ENCODE data around the gene CCDC142.

DNA sequence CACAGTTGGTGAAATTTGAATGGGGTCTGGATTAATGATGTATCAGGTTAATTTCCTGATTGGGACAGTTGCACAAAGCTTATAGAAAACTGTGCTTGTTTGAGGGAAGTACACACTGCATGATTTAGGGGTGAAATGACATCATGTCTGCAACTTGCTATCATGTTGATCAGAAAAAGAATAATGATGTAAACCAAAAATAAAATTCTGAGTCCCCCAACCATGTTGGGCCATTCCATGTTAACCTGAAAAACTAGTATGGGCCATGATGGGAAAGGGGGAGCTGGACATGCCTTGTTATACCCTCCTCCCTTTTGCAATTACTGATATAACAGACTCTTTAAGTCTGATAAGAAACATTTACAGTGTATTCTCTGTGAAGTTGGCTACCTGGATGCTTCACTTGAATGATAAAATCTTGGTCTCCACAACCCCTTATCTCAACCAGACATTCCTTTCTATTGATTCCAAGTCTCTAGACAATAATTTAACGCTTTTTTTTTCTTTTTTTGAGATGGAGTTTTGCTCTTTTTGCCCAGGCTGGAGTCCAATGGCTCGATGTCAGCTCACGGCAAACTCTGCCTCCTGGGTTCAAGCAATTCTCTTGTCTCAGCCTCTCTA lies 32.1 kb downstream of the CCDC142 start:
- TF ChIP-seq NFIC (IDR thresholded peaks at IDR 0.05) (no peak), FOXM1 (IDR thresholded peaks at IDR 0.05; ENCODE audit: borderline replicate concordance, low read depth) (no peak), CREB1 (IDR thresholded peaks at IDR 0.05; ENCODE audit: low read depth) (no peak), RAD21 (IDR thresholded peaks at IDR 0.05; ENCODE audit: low read depth) (no peak), TCF12 (IDR thresholded peaks at IDR 0.05; ENCODE audit: low read depth) (no peak), EP300 (IDR thresholded peaks at IDR 0.05; ENCODE audit: borderline replicate concordance) (no peak), TAF1 (IDR thresholded peaks at IDR 0.05; ENCODE audit: low read depth) (no peak), CEBPB (IDR thresholded peaks at IDR 0.05) (no peak), TEAD4 (IDR thresholded peaks at IDR 0.05) (no peak), YY1 (IDR thresholded peaks at IDR 0.05; ENCODE audit: low read depth) (no peak), EGR1 (IDR thresholded peaks at IDR 0.05) (no peak)
- TF ChIP-seq, protein P1, sequence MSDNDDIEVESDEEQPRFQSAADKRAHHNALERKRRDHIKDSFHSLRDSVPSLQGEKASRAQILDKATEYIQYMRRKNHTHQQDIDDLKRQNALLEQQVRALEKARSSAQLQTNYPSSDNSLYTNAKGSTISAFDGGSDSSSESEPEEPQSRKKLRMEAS (IDR thresholded peaks at IDR 0.05) = no peak
- TF ChIP-seq, protein P2, sequence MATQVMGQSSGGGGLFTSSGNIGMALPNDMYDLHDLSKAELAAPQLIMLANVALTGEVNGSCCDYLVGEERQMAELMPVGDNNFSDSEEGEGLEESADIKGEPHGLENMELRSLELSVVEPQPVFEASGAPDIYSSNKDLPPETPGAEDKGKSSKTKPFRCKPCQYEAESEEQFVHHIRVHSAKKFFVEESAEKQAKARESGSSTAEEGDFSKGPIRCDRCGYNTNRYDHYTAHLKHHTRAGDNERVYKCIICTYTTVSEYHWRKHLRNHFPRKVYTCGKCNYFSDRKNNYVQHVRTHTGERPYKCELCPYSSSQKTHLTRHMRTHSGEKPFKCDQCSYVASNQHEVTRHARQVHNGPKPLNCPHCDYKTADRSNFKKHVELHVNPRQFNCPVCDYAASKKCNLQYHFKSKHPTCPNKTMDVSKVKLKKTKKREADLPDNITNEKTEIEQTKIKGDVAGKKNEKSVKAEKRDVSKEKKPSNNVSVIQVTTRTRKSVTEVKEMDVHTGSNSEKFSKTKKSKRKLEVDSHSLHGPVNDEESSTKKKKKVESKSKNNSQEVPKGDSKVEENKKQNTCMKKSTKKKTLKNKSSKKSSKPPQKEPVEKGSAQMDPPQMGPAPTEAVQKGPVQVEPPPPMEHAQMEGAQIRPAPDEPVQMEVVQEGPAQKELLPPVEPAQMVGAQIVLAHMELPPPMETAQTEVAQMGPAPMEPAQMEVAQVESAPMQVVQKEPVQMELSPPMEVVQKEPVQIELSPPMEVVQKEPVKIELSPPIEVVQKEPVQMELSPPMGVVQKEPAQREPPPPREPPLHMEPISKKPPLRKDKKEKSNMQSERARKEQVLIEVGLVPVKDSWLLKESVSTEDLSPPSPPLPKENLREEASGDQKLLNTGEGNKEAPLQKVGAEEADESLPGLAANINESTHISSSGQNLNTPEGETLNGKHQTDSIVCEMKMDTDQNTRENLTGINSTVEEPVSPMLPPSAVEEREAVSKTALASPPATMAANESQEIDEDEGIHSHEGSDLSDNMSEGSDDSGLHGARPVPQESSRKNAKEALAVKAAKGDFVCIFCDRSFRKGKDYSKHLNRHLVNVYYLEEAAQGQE (IDR thresholded peaks at IDR 0.05; ENCODE audit: low read depth) = no peak
- TF ChIP-seq, protein P3, sequence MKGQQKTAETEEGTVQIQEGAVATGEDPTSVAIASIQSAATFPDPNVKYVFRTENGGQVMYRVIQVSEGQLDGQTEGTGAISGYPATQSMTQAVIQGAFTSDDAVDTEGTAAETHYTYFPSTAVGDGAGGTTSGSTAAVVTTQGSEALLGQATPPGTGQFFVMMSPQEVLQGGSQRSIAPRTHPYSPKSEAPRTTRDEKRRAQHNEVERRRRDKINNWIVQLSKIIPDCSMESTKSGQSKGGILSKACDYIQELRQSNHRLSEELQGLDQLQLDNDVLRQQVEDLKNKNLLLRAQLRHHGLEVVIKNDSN (IDR thresholded peaks at IDR 0.05) = no peak
